ENCODE measurements around the gene CADPS.

The CADPS gene

GRCh38 chr3:62371720-62372591 lies 503.3 kb downstream of the CADPS start:
- DNase-seq, result no peak

- DNase-seq, result no peak
These were observed 504.1 kb downstream of the CADPS start for GRCh38 chr3:62370858-62371719.

GRCh38 chr3:62370112-62370857 lies 504.9 kb downstream of the CADPS start:
- DNase-seq, result no peak

GRCh38 chr3:62369476-62369743 lies 505.8 kb downstream of the CADPS start:
- no peak for DNase-seq

GRCh38 chr3:62368705-62369475 lies 506.3 kb downstream of the CADPS start:
- peak; percentile 18 for DNase-seq

GRCh38 chr3:62368290-62368704 lies 506.9 kb downstream of the CADPS start:
- DNase-seq, result no peak

- no peak for DNase-seq
These were observed 507.4 kb downstream of the CADPS start for GRCh38 chr3:62367763-62368195.

GRCh38 chr3:62366126-62366484 lies 509.1 kb downstream of the CADPS start:
- DNase-seq, result no peak

GRCh38 chr3:62365391-62366125 lies 509.7 kb downstream of the CADPS start:
- no peak for DNase-seq

GRCh38 chr3:62364191-62364590 lies 511.0 kb downstream of the CADPS start:
- no peak for DNase-seq

GRCh38 chr3:62363275-62363674 lies 511.9 kb downstream of the CADPS start:
- DNase-seq, result no peak

- no peak for DNase-seq
These were observed 513.4 kb downstream of the CADPS start for GRCh38 chr3:62361824-62362223.

DNA sequence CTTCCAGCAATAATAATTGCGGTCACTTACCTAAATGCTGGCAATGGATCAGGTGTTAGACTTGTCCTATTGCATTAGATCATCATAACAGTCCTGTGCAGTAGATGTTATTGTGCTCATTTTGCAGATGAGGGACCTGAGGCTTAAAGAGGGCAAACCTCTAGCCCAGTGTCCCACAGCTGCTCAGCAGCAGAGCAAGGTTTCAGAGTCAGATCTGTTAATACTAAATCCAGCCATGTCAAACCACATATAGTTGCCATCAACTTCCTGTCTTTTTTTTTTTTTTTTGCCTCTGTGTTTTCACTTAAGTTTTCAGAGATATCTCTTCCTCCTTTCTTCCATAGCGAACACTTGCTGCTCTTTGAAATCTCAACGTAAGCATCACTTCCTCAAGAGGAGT lies 514.0 kb downstream of the CADPS start:
- no peak for DNase-seq

GRCh38 chr3:62359531-62359930 lies 515.7 kb downstream of the CADPS start:
- DNase-seq, result no peak

- DNase-seq, result no peak
These were observed 518.9 kb downstream of the CADPS start for GRCh38 chr3:62356356-62356755.

- no peak for DNase-seq
These were observed 519.5 kb downstream of the CADPS start for GRCh38 chr3:62355703-62356102.
